Liver (tissue), 9 donors: ENCODE measurements around the gene HSD17B7. TPM values are rescaled to one million over a fixed set of nuclear protein-coding genes. Genes with fewer than 3 reads are reported as not detected.

Experiments used
- DNase-seq: peaks from one replicate; pipeline ENCODE4 v3.0.0-alpha.2; 2017; ENCODE audit warnings: low spot score
- H3K27ac ChIP-seq, 2 donors: one replicate each; pipeline ENCODE4 v1.7.0; 2013; ENCODE audit warnings: inconsistent platforms in 2 of 2, low read length in 2 of 2, control low read depth in 1 of 2, low read depth in 1 of 2, mild to moderate bottlenecking in 1 of 2
- H3K27me3 ChIP-seq, 4 donors: one replicate each; pipeline versions ENCODE4 v1.6.1 to v1.7.0; 2013; ENCODE audit warnings: low read length in 3 of 4, inconsistent platforms in 1 of 4, mild to moderate bottlenecking in 1 of 4, moderate library complexity in 1 of 4; ENCODE audit not compliant: control insufficient read depth in 4 of 4, insufficient read depth in 4 of 4
- H3K36me3 ChIP-seq, 4 donors: one replicate each; pipeline versions ENCODE4 v1.6.1 to v1.7.0; 2013; ENCODE audit warnings: low read length in 3 of 4, mild to moderate bottlenecking in 3 of 4, low read depth in 1 of 4, moderate library complexity in 1 of 4; ENCODE audit not compliant: control insufficient read depth in 4 of 4, insufficient read depth in 3 of 4
- H3K4me1 ChIP-seq, 4 donors: one replicate each; pipeline versions ENCODE4 v1.6.1 to v1.7.0; 2013; ENCODE audit warnings: low read length in 3 of 4, mild to moderate bottlenecking in 3 of 4, moderate library complexity in 1 of 4; ENCODE audit not compliant: control insufficient read depth in 4 of 4, insufficient read depth in 4 of 4
- H3K4me3 ChIP-seq, 3 donors: one replicate each; pipeline versions ENCODE4 v1.6.1 to v1.7.0; 2013; ENCODE audit warnings: low read length in 3 of 3, control low read depth in 1 of 3, low read depth in 1 of 3, mild to moderate bottlenecking in 1 of 3
- H3K9ac ChIP-seq, 2 donors: one replicate each; pipeline ENCODE4 v1.7.0; 2013; ENCODE audit warnings: low read length in 2 of 2, mild to moderate bottlenecking in 2 of 2, moderate library complexity in 2 of 2, control low read depth in 1 of 2, low read depth in 1 of 2
- H3K9me3 ChIP-seq, 4 donors: one replicate each; pipeline versions ENCODE4 v1.6.1 to v1.7.0; 2013; ENCODE audit warnings: low read length in 3 of 4; ENCODE audit not compliant: control insufficient read depth in 4 of 4
- ATF3 ChIP-seq: IDR thresholded peaks from 2 replicates; pipeline ENCODE4 v1.6.1; 2016; ENCODE audit warnings: antibody characterized with exemption
- EGR1 ChIP-seq, 2 donors: IDR thresholded peaks; 2 replicates each; pipeline ENCODE4 v1.6.1; 2016 to 2018; ENCODE audit warnings: antibody characterized with exemption in 2 of 2, low read depth in 2 of 2
- FOXA1 ChIP-seq: IDR thresholded peaks from 2 replicates; pipeline ENCODE4 v1.6.1; 2016; ENCODE audit warnings: antibody characterized with exemption
- GABPA ChIP-seq, 2 donors: IDR thresholded peaks in 1 of 2; conservative IDR thresholded peaks in 1 of 2; 2 replicates each; pipeline ENCODE4 v1.6.1; 2016; ENCODE audit warnings: antibody characterized with exemption in 2 of 2, mild to moderate bottlenecking in 1 of 2, moderate library complexity in 1 of 2
- HNF4A ChIP-seq, 2 donors: conservative IDR thresholded peaks; 2 replicates each; pipeline ENCODE4 v1.6.1; 2016; ENCODE audit warnings: antibody characterized with exemption in 2 of 2, mild to moderate bottlenecking in 2 of 2
- HNF4G ChIP-seq: IDR thresholded peaks from 2 replicates; pipeline ENCODE4 v1.6.1; 2016; ENCODE audit warnings: antibody characterized with exemption
- JUND ChIP-seq, 2 donors: IDR thresholded peaks; 2 replicates each; pipeline ENCODE4 v1.6.1; 2016; ENCODE audit warnings: antibody characterized with exemption in 2 of 2
- MAX ChIP-seq: IDR thresholded peaks from 2 replicates; pipeline ENCODE4 v1.6.1; 2016; ENCODE audit warnings: antibody characterized with exemption
- NR2F2 ChIP-seq: IDR thresholded peaks from 2 replicates; pipeline ENCODE4 v1.6.1; 2016; ENCODE audit warnings: antibody characterized with exemption
- RAD21 ChIP-seq, 2 donors: IDR thresholded peaks; 2 replicates each; pipeline ENCODE4 v1.6.1; 2016; ENCODE audit warnings: antibody characterized with exemption in 2 of 2, mild to moderate bottlenecking in 2 of 2
- RXRA ChIP-seq, 2 donors: IDR thresholded peaks; 2 replicates each; pipeline ENCODE4 v1.6.1; 2017 to 2018; ENCODE audit warnings: antibody characterized with exemption in 2 of 2, mild to moderate bottlenecking in 1 of 2
- TAF1 ChIP-seq: conservative IDR thresholded peaks from 2 replicates; pipeline ENCODE4 v1.6.1; 2016; ENCODE audit warnings: antibody characterized with exemption, mild to moderate bottlenecking
- YY1 ChIP-seq: IDR thresholded peaks from 2 replicates; pipeline ENCODE4 v1.6.1; 2016; ENCODE audit warnings: antibody characterized with exemption, mild to moderate bottlenecking
- ZBTB33 ChIP-seq: IDR thresholded peaks from 2 replicates; pipeline ENCODE4 v1.6.1; 2016; ENCODE audit warnings: antibody characterized with exemption
- WGBS: extraction: QIAGEN DNeasy Blood & Tissue Kit; methylation state at CpG from one replicate; pipeline ENCODE4 v1.1.7; 2013; 5-methylcytosine and 5-hydroxymethylcytosine counted together
- polyA plus RNA-seq, 2 donors: library from polyadenylated mRNA; stranded (reverse) in 1 of 2; unstranded in 1 of 2; fragments of 200-250 nt in 1 of 2; fragments of >200 nt in 1 of 2; fragmentation: Nextera tagmentation in 1 of 2; extraction: Ambion mirVana in 1 of 2; gene quantifications; one replicate each; pipeline versions ENCODE4 v1.2.1 to v1.2.3, GENCODE V29; 2013 to 2015
- total RNA-seq, 2 donors: library from RNA; depleted of rRNA; stranded (reverse); fragments of >200 nt; gene quantifications; one replicate each; pipeline ENCODE4 v1.2.3, GENCODE V29; 2014
- donor health status: healthy.
- donor health status: healthy.
- donor health status: healthy.
- donor health status: healthy.
- donor health status: healthy.

HSD17B7 gene
- total and polyA plus RNA-seq, 4 donors: 22.9 to 115 (median 43.5) TPM

GRCh38 chr1:162753998-162754585 is 36.4 kb upstream of the HSD17B7 start:
- no peaks in the 10 kb centered on the region for H3K27me3 ChIP-seq
- no peaks in the 10 kb centered on the region for H3K9me3 ChIP-seq
- DNase-seq: no peak
- TF ChIP-seq HNF4G (no peak), RAD21 (IDR thresholded peaks at IDR 0.05) (no peak), ZBTB33 (no peak), NR2F2 (no peak), MAX (no peak), GABPA (IDR thresholded peaks at IDR 0.05 in 1 of 2, conservative IDR thresholded peaks at IDR 0.05 in 1 of 2) (no peak), FOXA1 (no peak), RXRA (IDR thresholded peaks at IDR 0.05) (no peak), JUND (IDR thresholded peaks at IDR 0.05) (no peak)
- H3K4me1 ChIP-seq: no peaks in the 10 kb centered on the region
- WGBS: 93% methylated on average over 1 of the region's 1 CpG
- no peaks in the 10 kb centered on the region for H3K36me3 ChIP-seq
- H3K27ac ChIP-seq: no peak overlapping the region
- H3K4me3 ChIP-seq: no peak overlapping the region
- no peak overlapping the region for H3K9ac ChIP-seq

GRCh38 chr1:162755306-162755705 is 35.2 kb upstream of the HSD17B7 start:
- TF ChIP-seq NR2F2 (no peak), TAF1 (no peak), EGR1 (IDR thresholded peaks at IDR 0.05; ENCODE audit: low read depth in 2 of 2) (no peak), ZBTB33 (no peak), HNF4G (no peak), RAD21 (IDR thresholded peaks at IDR 0.05) (no peak), GABPA (IDR thresholded peaks at IDR 0.05 in 1 of 2, conservative IDR thresholded peaks at IDR 0.05 in 1 of 2) (no peak), ATF3 (no peak), YY1 (no peak), RXRA (IDR thresholded peaks at IDR 0.05) (no peak), HNF4A (conservative IDR thresholded peaks at IDR 0.05) (no peak)
- 91% methylated on average over 3 of the region's 3 CpGs for WGBS
- no peaks in the 10 kb centered on the region for H3K36me3 ChIP-seq

GRCh38 chr1:162756523-162756922 is 34.0 kb upstream of the HSD17B7 start:
- DNase-seq: no peak
- no peaks in the 10 kb centered on the region for H3K36me3 ChIP-seq
- TF ChIP-seq HNF4G (no peak), RAD21 (IDR thresholded peaks at IDR 0.05) (peak; percentile 49 to 50)
- H3K27ac ChIP-seq: no peak overlapping the region
- no peak overlapping the region for H3K4me3 ChIP-seq
- H3K9ac ChIP-seq: no peak overlapping the region
- no peaks in the 10 kb centered on the region for H3K27me3 ChIP-seq
- no peaks in the 10 kb centered on the region for H3K4me1 ChIP-seq
- no peaks in the 10 kb centered on the region for H3K9me3 ChIP-seq
- WGBS: 88% methylated on average over 5 of the region's 5 CpGs

More at GRCh38 chr1:162755306-162755705, 35.2 kb upstream of the HSD17B7 start:
- no peak for DNase-seq
- no peak overlapping the region for H3K4me3 ChIP-seq
- no peak overlapping the region for H3K27ac ChIP-seq
- H3K9me3 ChIP-seq: no peaks in the 10 kb centered on the region
- H3K4me1 ChIP-seq: no peaks in the 10 kb centered on the region
- H3K9ac ChIP-seq: no peak overlapping the region
- H3K27me3 ChIP-seq: no peaks in the 10 kb centered on the region
